Measurements from ENCODE around the gene DDIT4L. TPM values are rescaled to one million over a fixed set of nuclear protein-coding genes. Genes with fewer than 3 reads are reported as not detected.

DDIT4L gene
- polyA plus RNA-seq, 1 of the 3 experiments (the other 2 are of a cell fraction) = 2.1 TPM

GRCh38 chr4:100224160-100224559 is 33.9 kb upstream of the DDIT4L start:
- no peak for DNase-seq
- TF ChIP-seq GATA2 (CRISPR knock-in tag; IDR thresholded peaks at IDR 0.05) (no peak), FOSL2 (IDR thresholded peaks at IDR 0.05; ENCODE audit: borderline replicate concordance, low read depth) (no peak), CHD2 (IDR thresholded peaks at IDR 0.05; ENCODE audit: low read length, partially characterized antibody) (no peak), FOXM1 (IDR thresholded peaks at IDR 0.05; ENCODE audit: low read depth) (no peak), MXI1 (IDR thresholded peaks at IDR 0.05; ENCODE audit: low read depth, low read length) (no peak), RXRA (IDR thresholded peaks at IDR 0.05; ENCODE audit: borderline replicate concordance, low read depth) (no peak), JUND (IDR thresholded peaks at IDR 0.05) (no peak), NFIC (IDR thresholded peaks at IDR 0.05; ENCODE audit: borderline replicate concordance) (no peak), SMC3 (IDR thresholded peaks at IDR 0.05; ENCODE audit: low read depth, low read length) (no peak), RCOR1 (IDR thresholded peaks at IDR 0.05; ENCODE audit: low read length) (no peak), SIN3A (IDR thresholded peaks at IDR 0.05; ENCODE audit: borderline replicate concordance, low read depth, low read length) (no peak), IRF3 (IDR thresholded peaks at IDR 0.05; ENCODE audit: low read depth, low read length) (no peak), MEF2A (IDR thresholded peaks at IDR 0.05; ENCODE audit: borderline replicate concordance, low read depth) (no peak)
- TF ChIP-seq, protein P1, sequence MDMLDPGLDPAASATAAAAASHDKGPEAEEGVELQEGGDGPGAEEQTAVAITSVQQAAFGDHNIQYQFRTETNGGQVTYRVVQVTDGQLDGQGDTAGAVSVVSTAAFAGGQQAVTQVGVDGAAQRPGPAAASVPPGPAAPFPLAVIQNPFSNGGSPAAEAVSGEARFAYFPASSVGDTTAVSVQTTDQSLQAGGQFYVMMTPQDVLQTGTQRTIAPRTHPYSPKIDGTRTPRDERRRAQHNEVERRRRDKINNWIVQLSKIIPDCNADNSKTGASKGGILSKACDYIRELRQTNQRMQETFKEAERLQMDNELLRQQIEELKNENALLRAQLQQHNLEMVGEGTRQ (IDR thresholded peaks at IDR 0.05; ENCODE audit: borderline replicate concordance, low read depth, low read length) = no peak
- TF ChIP-seq, protein P2, sequence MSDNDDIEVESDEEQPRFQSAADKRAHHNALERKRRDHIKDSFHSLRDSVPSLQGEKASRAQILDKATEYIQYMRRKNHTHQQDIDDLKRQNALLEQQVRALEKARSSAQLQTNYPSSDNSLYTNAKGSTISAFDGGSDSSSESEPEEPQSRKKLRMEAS (IDR thresholded peaks at IDR 0.05; ENCODE audit: low read depth) = no peak
- TF ChIP-seq, protein P3, sequence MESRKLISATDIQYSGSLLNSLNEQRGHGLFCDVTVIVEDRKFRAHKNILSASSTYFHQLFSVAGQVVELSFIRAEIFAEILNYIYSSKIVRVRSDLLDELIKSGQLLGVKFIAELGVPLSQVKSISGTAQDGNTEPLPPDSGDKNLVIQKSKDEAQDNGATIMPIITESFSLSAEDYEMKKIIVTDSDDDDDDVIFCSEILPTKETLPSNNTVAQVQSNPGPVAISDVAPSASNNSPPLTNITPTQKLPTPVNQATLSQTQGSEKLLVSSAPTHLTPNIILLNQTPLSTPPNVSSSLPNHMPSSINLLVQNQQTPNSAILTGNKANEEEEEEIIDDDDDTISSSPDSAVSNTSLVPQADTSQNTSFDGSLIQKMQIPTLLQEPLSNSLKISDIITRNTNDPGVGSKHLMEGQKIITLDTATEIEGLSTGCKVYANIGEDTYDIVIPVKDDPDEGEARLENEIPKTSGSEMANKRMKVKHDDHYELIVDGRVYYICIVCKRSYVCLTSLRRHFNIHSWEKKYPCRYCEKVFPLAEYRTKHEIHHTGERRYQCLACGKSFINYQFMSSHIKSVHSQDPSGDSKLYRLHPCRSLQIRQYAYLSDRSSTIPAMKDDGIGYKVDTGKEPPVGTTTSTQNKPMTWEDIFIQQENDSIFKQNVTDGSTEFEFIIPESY (IDR thresholded peaks at IDR 0.05; ENCODE audit: borderline replicate concordance, low read depth) = no peak
- TF ChIP-seq, protein P4, sequence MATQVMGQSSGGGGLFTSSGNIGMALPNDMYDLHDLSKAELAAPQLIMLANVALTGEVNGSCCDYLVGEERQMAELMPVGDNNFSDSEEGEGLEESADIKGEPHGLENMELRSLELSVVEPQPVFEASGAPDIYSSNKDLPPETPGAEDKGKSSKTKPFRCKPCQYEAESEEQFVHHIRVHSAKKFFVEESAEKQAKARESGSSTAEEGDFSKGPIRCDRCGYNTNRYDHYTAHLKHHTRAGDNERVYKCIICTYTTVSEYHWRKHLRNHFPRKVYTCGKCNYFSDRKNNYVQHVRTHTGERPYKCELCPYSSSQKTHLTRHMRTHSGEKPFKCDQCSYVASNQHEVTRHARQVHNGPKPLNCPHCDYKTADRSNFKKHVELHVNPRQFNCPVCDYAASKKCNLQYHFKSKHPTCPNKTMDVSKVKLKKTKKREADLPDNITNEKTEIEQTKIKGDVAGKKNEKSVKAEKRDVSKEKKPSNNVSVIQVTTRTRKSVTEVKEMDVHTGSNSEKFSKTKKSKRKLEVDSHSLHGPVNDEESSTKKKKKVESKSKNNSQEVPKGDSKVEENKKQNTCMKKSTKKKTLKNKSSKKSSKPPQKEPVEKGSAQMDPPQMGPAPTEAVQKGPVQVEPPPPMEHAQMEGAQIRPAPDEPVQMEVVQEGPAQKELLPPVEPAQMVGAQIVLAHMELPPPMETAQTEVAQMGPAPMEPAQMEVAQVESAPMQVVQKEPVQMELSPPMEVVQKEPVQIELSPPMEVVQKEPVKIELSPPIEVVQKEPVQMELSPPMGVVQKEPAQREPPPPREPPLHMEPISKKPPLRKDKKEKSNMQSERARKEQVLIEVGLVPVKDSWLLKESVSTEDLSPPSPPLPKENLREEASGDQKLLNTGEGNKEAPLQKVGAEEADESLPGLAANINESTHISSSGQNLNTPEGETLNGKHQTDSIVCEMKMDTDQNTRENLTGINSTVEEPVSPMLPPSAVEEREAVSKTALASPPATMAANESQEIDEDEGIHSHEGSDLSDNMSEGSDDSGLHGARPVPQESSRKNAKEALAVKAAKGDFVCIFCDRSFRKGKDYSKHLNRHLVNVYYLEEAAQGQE (IDR thresholded peaks at IDR 0.05; ENCODE audit: low read depth, low read length) = no peak
- Histone ChIP-seq H3K9ac (no peak overlapping the region), H4K20me1 (ENCODE audit: insufficient read depth) (no peaks in the 10 kb centered on the region), H3F3A (replicated peaks; ENCODE audit: insufficient read depth) (no peaks in the 10 kb centered on the region), H3K9me3 (no peaks in the 10 kb centered on the region; the same call in 1 of the 2 replicates), H3K27me3 (ENCODE audit: insufficient read depth) (no peaks in the 10 kb centered on the region), H3K36me3 (replicated peaks in 1 of 2; ENCODE audit: control insufficient read depth in 1 of 2, insufficient read depth in 2 of 2, low read length in 1 of 2) (no peaks in the 10 kb centered on the region), H3K27ac (ENCODE audit: low read depth in 2 of 2, low read length in 1 of 2) (no peak overlapping the region), H3K4me3 (ENCODE audit: low read depth in 2 of 2, low read length in 1 of 2) (no peak overlapping the region), H3K4me1 (ENCODE audit: control insufficient read depth in 1 of 2, insufficient read depth in 2 of 2, low read depth in 1 of 2, low read length in 1 of 2) (no peaks in the 10 kb centered on the region), H3K9me2 (no peaks in the 10 kb centered on the region), H3K79me2 (ENCODE audit: insufficient read depth) (no peaks in the 10 kb centered on the region), H2AFZ (ENCODE audit: low read depth) (no peak overlapping the region), H3K4me2 (no peak overlapping the region)
- POLR2A ChIA-PET = no interaction called here
- CTCF ChIA-PET = no interaction called here
